ENCODE results near the gene EIF4EBP3. TPM values are rescaled to one million over a fixed set of nuclear protein-coding genes. Genes with fewer than 3 reads are reported as not detected.

EIF4EBP3 gene
- polyA plus RNA-seq, 1 donor from 2014 or later = 1.0 TPM

DNA sequence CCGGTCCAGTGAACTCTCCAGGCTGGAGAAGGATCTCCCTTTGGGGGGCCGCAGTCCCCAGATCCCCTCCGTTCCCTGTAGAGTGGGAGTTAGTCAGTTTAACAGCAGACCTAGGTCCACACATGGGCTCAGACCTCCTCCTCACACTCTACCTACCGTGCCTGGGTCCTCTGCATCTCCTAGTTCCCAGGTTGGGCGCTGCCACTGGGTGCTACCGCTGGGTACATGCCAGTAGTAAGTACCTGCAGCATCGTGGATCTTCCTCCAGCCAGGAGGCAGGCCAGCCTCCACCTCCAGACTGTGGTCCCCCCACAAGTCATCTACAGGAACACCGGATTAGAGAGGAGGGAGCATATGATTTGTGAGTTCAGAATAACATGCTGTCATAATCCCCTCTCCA lies 16.1 kb downstream of the EIF4EBP3 start:
- Histone ChIP-seq H3K9ac (ENCODE audit: low read length) (peak overlapping the region; percentile 98), H2AFZ (ENCODE audit: low read depth, low read length) (peak overlapping the region; percentile 91), H3K9me3 (ENCODE audit: low read length) (no peaks in the 10 kb centered on the region), H3K36me3 (ENCODE audit: insufficient read depth, low read length) (no peaks in the 10 kb centered on the region), H3K79me2 (replicated peaks; ENCODE audit: insufficient read depth, low read length) (peaks cover 14% of the 10 kb centered on the region), H3F3A (ENCODE audit: insufficient read depth, low read length, poor library complexity, severe bottlenecking) (no peaks in the 10 kb centered on the region), H3K9me2 (ENCODE audit: insufficient read depth, low read length) (no peaks in the 10 kb centered on the region), H4K20me1 (ENCODE audit: insufficient read depth) (no peaks in the 10 kb centered on the region), H3K4me2 (ENCODE audit: low read length) (peak overlapping the region; percentile 99), H3K27ac (ENCODE audit: low read length) (peak overlapping the region; percentile 92), H3K27me3 (ENCODE audit: insufficient read depth, low read depth, low read length) (no peaks in the 10 kb centered on the region), H3K4me3 (ENCODE audit: low read length) (peak overlapping the region; percentile 99)
- TF ChIP-seq MXI1 (conservative IDR thresholded peaks at IDR 0.05; ENCODE audit: poor library complexity, severe bottlenecking) = no peak
- TF ChIP-seq SMC3 (conservative IDR thresholded peaks at IDR 0.05; ENCODE audit: poor library complexity) = no peak
- TF ChIP-seq TAF1 (IDR thresholded peaks at IDR 0.05; ENCODE audit: low read depth) = no peak
- TF ChIP-seq EZH2 (IDR thresholded peaks at IDR 0.05; ENCODE audit: borderline replicate concordance, insufficient read depth, low read length, poor library complexity, severe bottlenecking) = no peak
- TF ChIP-seq POLR2AphosphoS5 (IDR thresholded peaks at IDR 0.05) = no peak
- TF ChIP-seq, protein P1, sequence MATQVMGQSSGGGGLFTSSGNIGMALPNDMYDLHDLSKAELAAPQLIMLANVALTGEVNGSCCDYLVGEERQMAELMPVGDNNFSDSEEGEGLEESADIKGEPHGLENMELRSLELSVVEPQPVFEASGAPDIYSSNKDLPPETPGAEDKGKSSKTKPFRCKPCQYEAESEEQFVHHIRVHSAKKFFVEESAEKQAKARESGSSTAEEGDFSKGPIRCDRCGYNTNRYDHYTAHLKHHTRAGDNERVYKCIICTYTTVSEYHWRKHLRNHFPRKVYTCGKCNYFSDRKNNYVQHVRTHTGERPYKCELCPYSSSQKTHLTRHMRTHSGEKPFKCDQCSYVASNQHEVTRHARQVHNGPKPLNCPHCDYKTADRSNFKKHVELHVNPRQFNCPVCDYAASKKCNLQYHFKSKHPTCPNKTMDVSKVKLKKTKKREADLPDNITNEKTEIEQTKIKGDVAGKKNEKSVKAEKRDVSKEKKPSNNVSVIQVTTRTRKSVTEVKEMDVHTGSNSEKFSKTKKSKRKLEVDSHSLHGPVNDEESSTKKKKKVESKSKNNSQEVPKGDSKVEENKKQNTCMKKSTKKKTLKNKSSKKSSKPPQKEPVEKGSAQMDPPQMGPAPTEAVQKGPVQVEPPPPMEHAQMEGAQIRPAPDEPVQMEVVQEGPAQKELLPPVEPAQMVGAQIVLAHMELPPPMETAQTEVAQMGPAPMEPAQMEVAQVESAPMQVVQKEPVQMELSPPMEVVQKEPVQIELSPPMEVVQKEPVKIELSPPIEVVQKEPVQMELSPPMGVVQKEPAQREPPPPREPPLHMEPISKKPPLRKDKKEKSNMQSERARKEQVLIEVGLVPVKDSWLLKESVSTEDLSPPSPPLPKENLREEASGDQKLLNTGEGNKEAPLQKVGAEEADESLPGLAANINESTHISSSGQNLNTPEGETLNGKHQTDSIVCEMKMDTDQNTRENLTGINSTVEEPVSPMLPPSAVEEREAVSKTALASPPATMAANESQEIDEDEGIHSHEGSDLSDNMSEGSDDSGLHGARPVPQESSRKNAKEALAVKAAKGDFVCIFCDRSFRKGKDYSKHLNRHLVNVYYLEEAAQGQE (IDR thresholded peaks at IDR 0.05; ENCODE audit: borderline replicate concordance) = no peak
- TF ChIP-seq EP300 (conservative IDR thresholded peaks at IDR 0.05; ENCODE audit: poor library complexity, severe bottlenecking) = no peak
- TF ChIP-seq, protein P2, sequence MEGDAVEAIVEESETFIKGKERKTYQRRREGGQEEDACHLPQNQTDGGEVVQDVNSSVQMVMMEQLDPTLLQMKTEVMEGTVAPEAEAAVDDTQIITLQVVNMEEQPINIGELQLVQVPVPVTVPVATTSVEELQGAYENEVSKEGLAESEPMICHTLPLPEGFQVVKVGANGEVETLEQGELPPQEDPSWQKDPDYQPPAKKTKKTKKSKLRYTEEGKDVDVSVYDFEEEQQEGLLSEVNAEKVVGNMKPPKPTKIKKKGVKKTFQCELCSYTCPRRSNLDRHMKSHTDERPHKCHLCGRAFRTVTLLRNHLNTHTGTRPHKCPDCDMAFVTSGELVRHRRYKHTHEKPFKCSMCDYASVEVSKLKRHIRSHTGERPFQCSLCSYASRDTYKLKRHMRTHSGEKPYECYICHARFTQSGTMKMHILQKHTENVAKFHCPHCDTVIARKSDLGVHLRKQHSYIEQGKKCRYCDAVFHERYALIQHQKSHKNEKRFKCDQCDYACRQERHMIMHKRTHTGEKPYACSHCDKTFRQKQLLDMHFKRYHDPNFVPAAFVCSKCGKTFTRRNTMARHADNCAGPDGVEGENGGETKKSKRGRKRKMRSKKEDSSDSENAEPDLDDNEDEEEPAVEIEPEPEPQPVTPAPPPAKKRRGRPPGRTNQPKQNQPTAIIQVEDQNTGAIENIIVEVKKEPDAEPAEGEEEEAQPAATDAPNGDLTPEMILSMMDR (IDR thresholded peaks at IDR 0.05; ENCODE audit: poor library complexity, severe bottlenecking) = no peak
- TF ChIP-seq RAD21 (conservative IDR thresholded peaks at IDR 0.05) = no peak

DNA sequence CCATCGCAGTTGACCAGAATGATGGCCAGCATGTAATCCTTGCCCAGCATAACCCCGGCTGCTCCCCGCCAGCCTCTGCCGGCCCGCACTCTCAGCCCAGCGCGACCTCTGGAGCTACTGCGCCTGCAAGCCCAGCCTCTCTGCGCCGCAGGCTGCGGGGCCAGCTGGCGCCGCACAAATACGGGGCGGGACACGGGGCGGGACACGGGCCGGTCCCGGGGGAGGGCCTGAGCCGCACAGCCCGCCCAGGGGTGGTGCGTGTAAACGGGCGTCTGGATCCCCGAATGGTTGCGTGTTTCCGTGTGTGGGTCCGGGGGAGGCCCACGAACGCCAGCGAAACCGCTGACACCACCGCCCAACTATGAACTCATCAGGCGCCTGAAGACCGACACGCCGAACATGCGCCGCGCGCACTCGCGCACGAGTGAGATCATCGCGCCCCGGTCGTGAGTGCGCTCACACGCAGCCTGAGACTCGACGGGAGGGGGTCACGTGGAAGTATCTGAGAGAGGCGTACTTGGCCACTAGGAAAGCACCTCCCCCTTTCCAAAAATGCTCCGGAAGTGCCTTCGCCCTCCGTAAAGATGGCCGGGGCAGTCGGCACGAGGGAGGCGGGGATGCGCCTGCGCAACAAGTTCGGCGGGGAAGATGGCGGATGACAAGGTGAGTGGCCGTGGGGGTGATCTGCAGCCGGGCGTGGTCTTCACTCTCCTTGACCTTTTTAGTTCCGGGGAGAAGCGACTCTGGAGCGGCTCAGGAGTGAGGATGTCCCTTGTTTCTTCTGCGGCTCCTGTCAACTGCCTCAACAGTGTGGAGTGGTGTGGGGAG lies 16.9 kb downstream of the EIF4EBP3 start, which contains the start of the genes APBB3 and SLC35A4:
Gene APBB3 (minus strand): TSS at position 403 of the 828 bp plus-strand sequence. CDS start 353 bp downstream, at position 50.
Gene SLC35A4 (plus strand): TSS at position 633 of the 828 bp plus-strand sequence. CDS start 2,342 bp downstream, outside the sequence.
- Histone ChIP-seq H4K20me1 (ENCODE audit: insufficient read depth) (no peaks in the 10 kb centered on the region), H3F3A (ENCODE audit: insufficient read depth, low read length, poor library complexity, severe bottlenecking) (no peaks in the 10 kb centered on the region), H3K9me2 (ENCODE audit: insufficient read depth, low read length) (no peaks in the 10 kb centered on the region), H3K27me3 (ENCODE audit: insufficient read depth, low read depth, low read length) (no peaks in the 10 kb centered on the region), H3K9ac (ENCODE audit: low read length) (peak within 1 kb of the TSS; percentile 98), H3K27ac (ENCODE audit: low read length) (peak within 1 kb of the TSS; percentile 92), H3K4me3 (ENCODE audit: low read length) (peak within 1 kb of the TSS; percentile 99), H3K9me3 (ENCODE audit: low read length) (no peaks in the 10 kb centered on the region), H3K79me2 (replicated peaks; ENCODE audit: insufficient read depth, low read length) (peaks cover 14% of the 10 kb centered on the region), H3K4me2 (ENCODE audit: low read length) (peak within 1 kb of the TSS; percentile 99), H2AFZ (ENCODE audit: low read depth, low read length) (peak within 1 kb of the TSS; percentile 91), H3K36me3 (ENCODE audit: insufficient read depth, low read length) (no peaks in the 10 kb centered on the region)
- TF ChIP-seq EP300 (conservative IDR thresholded peaks at IDR 0.05; ENCODE audit: poor library complexity, severe bottlenecking) (peak; percentile 86), MXI1 (conservative IDR thresholded peaks at IDR 0.05; ENCODE audit: poor library complexity, severe bottlenecking) (peak; percentile 94), RAD21 (conservative IDR thresholded peaks at IDR 0.05) (no peak), POLR2AphosphoS5 (IDR thresholded peaks at IDR 0.05) (peak; percentile 96), SMC3 (conservative IDR thresholded peaks at IDR 0.05; ENCODE audit: poor library complexity) (peak; percentile 38), EZH2 (IDR thresholded peaks at IDR 0.05; ENCODE audit: borderline replicate concordance, insufficient read depth, low read length, poor library complexity, severe bottlenecking) (no peak), TAF1 (IDR thresholded peaks at IDR 0.05; ENCODE audit: low read depth) (peak; percentile 79)
- TF ChIP-seq, protein P2 (IDR thresholded peaks at IDR 0.05; ENCODE audit: poor library complexity, severe bottlenecking) = peak; percentile 19
- TF ChIP-seq, protein P1 (IDR thresholded peaks at IDR 0.05; ENCODE audit: borderline replicate concordance) = peak; percentile 52

All from neural cell (in vitro differentiated cells).